HUES6 (cell line): ENCODE measurements around the gene AMPD3.

Experiments
- H3K27ac ChIP-seq: 2 replicates; pipeline ENCODE4 v1.7.0; 2013; ENCODE audit warnings: low read depth, mild to moderate bottlenecking, low read length, inconsistent platforms
- H3K27me3 ChIP-seq: 2 replicates; pipeline ENCODE4 v1.6.1; 2013; ENCODE audit warnings: low read length; ENCODE audit not compliant: control insufficient read depth, insufficient read depth
- H3K36me3 ChIP-seq: 2 replicates; pipeline ENCODE4 v1.6.1; 2013; ENCODE audit warnings: low read length; ENCODE audit not compliant: control insufficient read depth, insufficient read depth
- H3K4me1 ChIP-seq: 2 replicates; pipeline ENCODE4 v1.6.1; 2013; ENCODE audit warnings: low read length; ENCODE audit not compliant: control insufficient read depth, insufficient read depth
- H3K4me3 ChIP-seq: 2 replicates; pipeline ENCODE4 v1.5.1; 2013; ENCODE audit warnings: low read depth, low read length
- H3K9ac ChIP-seq: one replicate; pipeline ENCODE4 v1.6.1; 2013; ENCODE audit warnings: mild to moderate bottlenecking, low read length
- H3K9me3 ChIP-seq: 2 replicates; pipeline ENCODE4 v1.6.1; 2013; ENCODE audit warnings: low read depth, low read length; ENCODE audit not compliant: control insufficient read depth, insufficient read depth

The AMPD3 gene

GRCh38 chr11:10461276-10461790 is 6.3 kb downstream of the AMPD3 start:
- Histone ChIP-seq H3K4me1 (peaks cover 13% of the 10 kb centered on the region), H3K9ac (no peak overlapping the region), H3K36me3 (no peaks in the 10 kb centered on the region), H3K4me3 (no peak overlapping the region), H3K9me3 (no peaks in the 10 kb centered on the region), H3K27me3 (no peaks in the 10 kb centered on the region), H3K27ac (no peak overlapping the region)

- H3K9ac ChIP-seq = no peak overlapping the region
- no peaks in the 10 kb centered on the region for H3K27me3 ChIP-seq
- H3K36me3 ChIP-seq = no peaks in the 10 kb centered on the region
- H3K4me3 ChIP-seq = no peak overlapping the region
- H3K27ac ChIP-seq = no peak overlapping the region
- peaks cover 10% of the 10 kb centered on the region for H3K4me1 ChIP-seq
- H3K9me3 ChIP-seq = no peaks in the 10 kb centered on the region
These were observed 7.8 kb downstream of the AMPD3 start for GRCh38 chr11:10462746-10463300.

- H3K4me1 ChIP-seq = no peaks in the 10 kb centered on the region
- H3K9me3 ChIP-seq = no peaks in the 10 kb centered on the region
- no peak overlapping the region for H3K27ac ChIP-seq
- no peak overlapping the region for H3K9ac ChIP-seq
- no peaks in the 10 kb centered on the region for H3K36me3 ChIP-seq
- H3K4me3 ChIP-seq = no peak overlapping the region
- no peaks in the 10 kb centered on the region for H3K27me3 ChIP-seq
These were observed 18.3 kb downstream of the AMPD3 start for GRCh38 chr11:10473371-10473770.

- no peak overlapping the region for H3K27ac ChIP-seq
- H3K36me3 ChIP-seq = no peaks in the 10 kb centered on the region
- no peaks in the 10 kb centered on the region for H3K4me1 ChIP-seq
These were observed 19.5 kb downstream of the AMPD3 start for GRCh38 chr11:10474551-10474950.

GRCh38 chr11:10476342-10476741 is 21.3 kb downstream of the AMPD3 start:
- H3K27me3 ChIP-seq = no peaks in the 10 kb centered on the region
- no peaks in the 10 kb centered on the region for H3K9me3 ChIP-seq
- H3K4me3 ChIP-seq = no peak overlapping the region
- no peak overlapping the region for H3K9ac ChIP-seq
- no peaks in the 10 kb centered on the region for H3K36me3 ChIP-seq
- H3K4me1 ChIP-seq = no peaks in the 10 kb centered on the region
- H3K27ac ChIP-seq = no peak overlapping the region

More at GRCh38 chr11:10474551-10474950, 19.5 kb downstream of the AMPD3 start:
- Histone ChIP-seq H3K9me3 (no peaks in the 10 kb centered on the region), H3K27me3 (no peaks in the 10 kb centered on the region), H3K9ac (no peak overlapping the region), H3K4me3 (no peak overlapping the region)

GRCh38 chr11:10476927-10477689 is 22.0 kb downstream of the AMPD3 start:
- H3K9ac ChIP-seq = no peak overlapping the region
- no peak overlapping the region for H3K27ac ChIP-seq
- no peaks in the 10 kb centered on the region for H3K9me3 ChIP-seq
- H3K27me3 ChIP-seq = no peaks in the 10 kb centered on the region
- no peak overlapping the region for H3K4me3 ChIP-seq
- no peaks in the 10 kb centered on the region for H3K4me1 ChIP-seq
- no peaks in the 10 kb centered on the region for H3K36me3 ChIP-seq

- H3K27ac ChIP-seq = no peak overlapping the region
- no peaks in the 10 kb centered on the region for H3K36me3 ChIP-seq
- no peaks in the 10 kb centered on the region for H3K27me3 ChIP-seq
- H3K4me3 ChIP-seq = no peak overlapping the region
- H3K4me1 ChIP-seq = no peaks in the 10 kb centered on the region
- H3K9me3 ChIP-seq = no peaks in the 10 kb centered on the region
- no peak overlapping the region for H3K9ac ChIP-seq
These were observed 22.6 kb downstream of the AMPD3 start for GRCh38 chr11:10477690-10478046.

- Histone ChIP-seq H3K27me3 (no peaks in the 10 kb centered on the region), H3K27ac (no peak overlapping the region), H3K4me1 (no peaks in the 10 kb centered on the region), H3K9ac (no peak overlapping the region), H3K9me3 (no peaks in the 10 kb centered on the region), H3K36me3 (no peaks in the 10 kb centered on the region), H3K4me3 (no peak overlapping the region)
These were observed 23.0 kb downstream of the AMPD3 start for GRCh38 chr11:10478066-10478465.

- no peaks in the 10 kb centered on the region for H3K4me1 ChIP-seq
- H3K9ac ChIP-seq = no peak overlapping the region
- no peaks in the 10 kb centered on the region for H3K36me3 ChIP-seq
- no peaks in the 10 kb centered on the region for H3K9me3 ChIP-seq
- H3K4me3 ChIP-seq = no peak overlapping the region
- H3K27ac ChIP-seq = no peak overlapping the region
- no peaks in the 10 kb centered on the region for H3K27me3 ChIP-seq
These were observed 23.8 kb downstream of the AMPD3 start for GRCh38 chr11:10478574-10479550.

GRCh38 chr11:10480026-10480425 is 25.0 kb downstream of the AMPD3 start:
- H3K4me3 ChIP-seq = no peak overlapping the region
- H3K9ac ChIP-seq = no peak overlapping the region
- no peaks in the 10 kb centered on the region for H3K36me3 ChIP-seq
- no peaks in the 10 kb centered on the region for H3K27me3 ChIP-seq
- no peaks in the 10 kb centered on the region for H3K9me3 ChIP-seq
- H3K27ac ChIP-seq = no peak overlapping the region
- H3K4me1 ChIP-seq = no peaks in the 10 kb centered on the region

GRCh38 chr11:10480760-10481159 is 25.7 kb downstream of the AMPD3 start:
- Histone ChIP-seq H3K4me1 (no peaks in the 10 kb centered on the region), H3K9ac (no peak overlapping the region), H3K9me3 (no peaks in the 10 kb centered on the region), H3K4me3 (no peak overlapping the region), H3K27me3 (no peaks in the 10 kb centered on the region), H3K36me3 (no peaks in the 10 kb centered on the region), H3K27ac (no peak overlapping the region)
